NCI-H2081 (cell line): Measurements from ENCODE around the gene DENND1A.

Experiments used
- DNase-seq, 2 experiments: peaks; one replicate each; lab custom pipeline; 2025; lab: John Stamatoyannopoulos, UW

DENND1A gene

GRCh38 chr9:123373447-123373923 lies 556.4 kb downstream of the DENND1A start:
- DNase-seq = no peak

DNA sequence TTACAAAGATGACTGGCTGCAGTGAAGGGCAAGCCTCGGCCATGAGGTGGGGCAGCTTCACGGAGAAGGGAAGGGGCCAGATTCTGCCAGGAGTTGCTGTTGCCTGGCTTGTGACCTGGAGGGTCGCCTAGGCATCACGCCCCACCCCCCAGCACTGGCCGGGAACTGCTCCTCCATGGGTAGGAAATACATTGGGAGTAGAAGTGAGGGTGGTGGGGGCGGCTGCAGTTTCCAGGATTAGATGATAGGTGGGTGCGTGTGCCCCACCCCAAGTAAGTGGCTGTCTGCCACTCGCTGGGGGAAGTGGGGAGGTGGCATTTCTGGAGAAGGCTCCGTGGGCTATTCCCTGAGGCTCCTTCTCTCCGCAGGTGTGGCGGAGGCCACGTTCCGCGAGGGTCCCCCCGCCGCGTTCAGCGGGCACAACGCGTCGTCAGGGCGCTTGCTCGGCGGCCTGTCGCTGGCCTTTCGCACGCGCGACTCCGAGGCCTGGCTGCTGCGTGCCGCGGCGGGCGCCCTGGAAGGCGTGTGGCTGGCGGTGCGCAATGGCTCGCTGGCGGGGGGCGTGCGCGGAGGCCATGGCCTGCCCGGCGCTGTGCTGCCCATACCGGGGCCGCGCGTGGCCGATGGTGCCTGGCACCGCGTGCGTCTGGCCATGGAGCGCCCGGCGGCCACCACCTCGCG lies 557.0 kb downstream of the DENND1A start:
- no peak for DNase-seq

GRCh38 chr9:123371805-123372590 lies 557.9 kb downstream of the DENND1A start:
- no peak for DNase-seq

- DNase-seq = no peak
These were observed 558.7 kb downstream of the DENND1A start for GRCh38 chr9:123371228-123371584.

DNA sequence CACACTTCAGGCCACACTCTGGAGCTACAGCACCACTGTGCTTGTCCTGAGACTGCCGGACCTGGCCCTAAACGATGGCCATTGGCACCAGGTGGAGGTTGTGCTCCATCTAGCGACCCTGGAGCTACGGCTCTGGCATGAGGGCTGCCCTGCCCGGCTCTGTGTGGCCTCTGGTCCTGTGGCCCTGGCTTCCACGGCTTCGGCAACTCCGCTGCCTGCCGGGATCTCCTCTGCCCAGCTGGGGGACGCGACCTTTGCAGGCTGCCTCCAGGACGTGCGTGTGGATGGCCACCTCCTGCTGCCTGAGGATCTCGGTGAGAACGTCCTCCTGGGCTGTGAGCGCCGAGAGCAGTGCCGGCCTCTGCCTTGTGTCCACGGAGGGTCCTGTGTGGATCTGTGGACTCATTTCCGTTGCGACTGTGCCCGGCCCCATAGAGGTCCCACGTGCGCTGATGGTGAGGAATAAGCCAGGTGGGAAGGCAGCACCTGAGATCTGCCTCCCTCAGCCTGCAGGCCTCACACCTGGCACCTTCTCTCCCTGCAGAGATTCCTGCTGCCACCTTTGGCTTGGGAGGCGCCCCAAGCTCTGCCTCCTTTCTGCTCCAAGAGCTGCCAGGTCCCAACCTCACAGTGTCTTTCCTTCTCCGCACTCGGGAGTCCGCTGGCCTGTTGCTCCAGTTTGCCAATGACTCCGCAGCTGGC lies 559.2 kb downstream of the DENND1A start:
- no peak for DNase-seq

- no peak for DNase-seq
These were observed 559.8 kb downstream of the DENND1A start for GRCh38 chr9:123370108-123370507.

GRCh38 chr9:123369296-123369695 lies 560.6 kb downstream of the DENND1A start:
- no peak for DNase-seq

DNA sequence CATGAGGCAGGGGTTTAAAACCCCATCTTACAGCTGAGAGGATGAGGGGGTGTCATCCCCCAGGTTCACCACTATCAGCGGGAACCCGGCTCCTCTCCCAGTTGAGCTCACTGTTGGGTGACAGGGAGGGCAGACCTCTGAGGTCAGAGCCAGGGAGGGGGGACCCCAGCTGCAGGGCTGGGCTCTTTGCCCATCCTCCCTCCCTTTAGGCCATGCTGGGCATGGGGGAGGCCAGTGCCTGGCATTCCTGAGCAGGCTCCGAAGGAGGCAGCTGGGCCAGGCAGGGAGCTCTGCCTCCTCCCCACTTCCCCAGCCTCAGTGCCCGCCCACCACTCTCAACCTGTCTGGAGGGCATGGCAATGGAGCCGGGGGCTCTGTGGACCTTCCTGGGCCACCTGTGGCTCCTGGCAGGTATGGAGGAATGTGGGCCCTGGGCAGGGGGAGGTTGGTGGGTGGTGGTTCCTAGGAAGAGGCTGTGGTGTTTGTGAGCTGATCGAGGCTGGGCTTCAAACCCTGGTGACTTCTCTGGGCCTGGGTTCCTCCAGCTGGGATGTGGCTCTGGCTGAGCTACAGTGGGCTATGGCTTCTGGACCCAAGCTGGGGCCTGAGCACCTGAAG lies 561.3 kb downstream of the DENND1A start:
- no peak for DNase-seq

- no peak for DNase-seq
These were observed 561.9 kb downstream of the DENND1A start for GRCh38 chr9:123368023-123368422.

DNA sequence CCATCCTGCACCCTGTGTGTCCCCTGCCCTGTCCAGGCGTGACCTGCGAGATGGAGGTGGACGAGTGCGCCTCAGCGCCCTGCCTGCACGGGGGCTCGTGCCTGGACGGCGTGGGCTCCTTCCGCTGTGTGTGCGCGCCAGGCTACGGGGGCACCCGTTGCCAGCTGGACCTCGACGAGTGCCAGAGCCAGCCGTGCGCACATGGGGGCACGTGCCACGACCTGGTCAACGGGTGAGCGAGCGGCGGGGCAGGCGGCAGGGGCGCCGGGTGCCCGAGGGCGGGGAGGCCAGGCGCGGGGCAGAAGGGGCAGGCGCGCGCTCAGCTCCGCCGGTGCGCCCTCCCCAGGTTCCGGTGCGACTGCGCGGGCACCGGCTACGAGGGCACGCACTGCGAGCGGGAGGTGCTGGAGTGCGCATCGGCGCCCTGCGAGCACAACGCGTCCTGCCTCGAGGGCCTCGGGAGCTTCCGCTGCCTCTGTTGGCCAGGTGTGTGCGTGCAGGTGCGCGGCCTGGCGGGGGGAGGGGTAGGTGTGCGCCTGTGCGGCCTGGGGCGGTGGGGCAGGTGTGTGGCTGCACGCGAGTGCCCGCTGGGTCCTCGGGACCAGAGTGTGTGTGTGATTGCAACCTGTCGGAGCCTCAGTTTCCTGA lies 563.9 kb downstream of the DENND1A start:
- no peak for DNase-seq

- no peak for DNase-seq
These were observed 564.5 kb downstream of the DENND1A start for GRCh38 chr9:123365287-123365880.

DNA sequence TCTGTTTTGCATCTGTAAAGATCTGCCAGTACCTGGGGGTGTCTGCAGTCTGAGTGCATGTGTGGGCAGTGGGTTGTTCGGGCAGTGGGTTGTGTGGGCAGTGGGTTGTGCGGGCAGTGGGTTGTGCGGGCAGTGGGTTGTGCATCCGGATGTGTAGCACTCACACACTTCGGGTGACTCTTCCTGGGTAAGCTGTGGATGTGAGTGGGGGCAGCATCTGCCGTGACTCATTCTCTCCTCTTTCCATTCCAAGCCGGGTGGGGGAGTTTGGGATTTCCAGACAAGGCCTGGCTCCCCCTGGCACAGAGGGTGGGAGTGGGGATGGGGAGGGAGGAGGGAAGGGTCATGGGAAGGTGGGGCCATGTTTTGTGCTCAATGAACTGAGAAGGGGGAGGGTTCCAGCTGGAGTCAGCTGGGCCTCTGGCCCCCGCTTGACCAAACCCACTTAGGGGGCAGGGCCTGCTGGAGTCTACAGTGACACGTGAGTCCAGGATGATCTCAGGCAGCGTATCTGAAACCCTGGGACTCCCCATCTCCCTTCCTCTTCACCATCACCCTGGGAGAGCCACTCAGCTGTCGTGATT lies 565.6 kb downstream of the DENND1A start:
- no peak for DNase-seq

- DNase-seq = no peak
These were observed 567.1 kb downstream of the DENND1A start for GRCh38 chr9:123362856-123363255.

GRCh38 chr9:123361731-123362510 lies 568.0 kb downstream of the DENND1A start:
- no peak for DNase-seq

DNA sequence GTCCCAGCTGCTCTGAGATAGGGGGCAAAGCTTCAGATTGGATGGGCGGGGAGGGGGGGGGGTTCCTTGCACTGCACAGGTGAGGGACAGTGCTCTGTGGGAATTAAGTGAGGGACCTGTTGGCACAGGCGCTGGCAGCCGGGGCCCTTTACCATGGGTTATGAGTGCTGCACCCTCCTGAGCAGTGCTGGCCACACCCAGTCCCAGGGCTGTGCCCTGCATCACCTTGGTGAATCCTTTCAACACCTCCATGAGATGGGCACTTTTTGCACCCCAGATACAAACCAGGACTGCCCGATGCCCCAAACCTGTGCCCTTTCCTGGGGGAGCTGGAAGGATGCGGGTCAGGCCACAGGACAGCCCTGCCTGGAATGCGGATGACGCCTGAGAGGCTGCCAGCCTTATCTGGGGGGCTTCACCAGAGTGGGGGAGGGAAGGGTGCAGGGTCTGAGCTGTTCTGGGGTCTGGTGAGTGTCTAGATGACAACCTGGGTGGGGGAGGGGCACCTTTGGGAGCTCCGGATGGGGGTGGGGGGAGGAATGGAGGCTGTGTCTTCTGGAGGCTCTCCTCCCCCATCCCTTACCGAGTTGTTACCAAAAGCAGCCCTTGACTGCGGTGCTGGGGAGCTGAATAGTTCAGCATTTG lies 568.7 kb downstream of the DENND1A start:
- no peak for DNase-seq

- no peak for DNase-seq
These were observed 569.5 kb downstream of the DENND1A start for GRCh38 chr9:123360161-123361085.

GRCh38 chr9:123359546-123359945 lies 570.4 kb downstream of the DENND1A start:
- DNase-seq = peak in 1 of 2 experiments; percentile 32

DNA sequence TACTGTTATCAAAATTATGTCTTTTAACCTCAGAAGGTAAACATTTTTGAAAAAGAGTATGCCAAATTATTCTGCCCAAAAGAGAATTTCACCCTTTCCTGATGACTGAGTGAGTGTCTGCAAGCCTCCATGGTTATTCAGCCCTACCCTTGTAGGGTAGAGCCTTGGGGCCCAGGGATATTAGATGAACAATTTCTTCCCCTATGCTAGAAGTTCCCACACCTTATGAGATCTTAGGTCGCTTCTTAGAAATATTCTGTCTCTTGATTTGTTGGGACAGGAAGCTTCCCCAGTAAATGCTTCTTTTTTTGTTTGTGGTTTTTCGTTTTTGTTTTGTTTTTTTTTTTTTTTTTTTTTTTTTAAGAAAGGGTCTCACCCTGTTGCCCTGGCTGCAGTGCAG lies 570.8 kb downstream of the DENND1A start:
- no peak for DNase-seq
